Cardiac fibroblast (primary cell): Measurements from ENCODE around the gene TBC1D9B.
A peak's percentile ranks its signal among the peaks of the same experiment; 100 is the strongest.

Source experiments
- DNase-seq, 2 donors: peaks; one replicate each; pipeline versions ENCODE4 v3.0.0 to v3.0.0-alpha.2; 2010; ENCODE audit warnings: low read depth in 2 of 2
- H3K4me3 ChIP-seq, 2 donors: replicated peaks in 1 of 2; 1 replicate in 1 of 2; 2 replicates in 1 of 2; pipeline ENCODE4 v1.5.1; 2011; ENCODE audit warnings: low read depth in 2 of 2, low read length in 2 of 2, mild to moderate bottlenecking in 2 of 2, moderate library complexity in 1 of 2
- TF ChIP-seq, protein P1 (sequence below): IDR thresholded peaks from one replicate; pipeline ENCODE4 v1.5.1; 2011; ENCODE audit warnings: low read depth, mild to moderate bottlenecking, low read length, inconsistent platforms

Gene TBC1D9B

DNA sequence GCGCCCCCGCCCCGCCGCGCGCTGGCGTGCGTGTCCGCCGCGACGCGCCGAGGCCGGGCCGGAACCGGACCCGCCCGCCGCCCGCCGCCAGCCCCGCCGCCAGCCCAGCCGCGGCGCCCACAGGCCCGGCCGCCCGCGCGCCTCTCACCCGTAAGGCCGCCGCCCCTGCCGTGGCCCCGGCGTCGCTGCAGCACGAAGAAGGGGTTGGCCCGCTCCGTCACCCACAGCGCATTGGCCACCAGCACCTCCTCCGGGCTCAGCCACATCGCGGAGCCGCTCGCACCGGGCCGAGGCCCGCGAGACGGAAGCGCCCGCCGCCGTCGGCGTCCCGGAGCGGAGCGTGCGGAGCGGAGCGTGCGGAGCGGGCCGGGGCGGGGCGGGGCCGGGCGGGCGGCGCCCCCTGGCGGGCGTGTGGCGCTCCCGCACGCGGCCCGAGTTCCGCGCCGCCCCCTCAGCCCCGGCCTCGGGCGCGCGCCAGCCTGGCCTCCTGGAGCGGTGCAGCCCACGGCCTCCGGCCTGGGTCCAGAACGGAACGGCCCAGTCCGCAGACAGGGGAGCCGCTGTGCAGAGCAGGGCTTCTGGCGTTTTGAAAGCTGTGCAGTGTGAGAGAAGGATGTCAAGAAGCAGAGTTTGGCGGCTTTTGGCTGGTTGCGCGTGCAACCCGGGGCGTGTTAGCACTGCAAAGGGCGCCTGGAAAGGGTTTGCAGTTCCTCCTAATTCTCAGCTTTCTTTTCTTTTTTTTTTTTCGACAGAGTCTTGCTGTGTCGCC lies at the start of gene TBC1D9B:
TBC1D9B (minus strand) TSS at position 342 of the 769 bp plus-strand sequence; CDS start at position 266, 76 bp downstream.
- TF ChIP-seq, protein P1, sequence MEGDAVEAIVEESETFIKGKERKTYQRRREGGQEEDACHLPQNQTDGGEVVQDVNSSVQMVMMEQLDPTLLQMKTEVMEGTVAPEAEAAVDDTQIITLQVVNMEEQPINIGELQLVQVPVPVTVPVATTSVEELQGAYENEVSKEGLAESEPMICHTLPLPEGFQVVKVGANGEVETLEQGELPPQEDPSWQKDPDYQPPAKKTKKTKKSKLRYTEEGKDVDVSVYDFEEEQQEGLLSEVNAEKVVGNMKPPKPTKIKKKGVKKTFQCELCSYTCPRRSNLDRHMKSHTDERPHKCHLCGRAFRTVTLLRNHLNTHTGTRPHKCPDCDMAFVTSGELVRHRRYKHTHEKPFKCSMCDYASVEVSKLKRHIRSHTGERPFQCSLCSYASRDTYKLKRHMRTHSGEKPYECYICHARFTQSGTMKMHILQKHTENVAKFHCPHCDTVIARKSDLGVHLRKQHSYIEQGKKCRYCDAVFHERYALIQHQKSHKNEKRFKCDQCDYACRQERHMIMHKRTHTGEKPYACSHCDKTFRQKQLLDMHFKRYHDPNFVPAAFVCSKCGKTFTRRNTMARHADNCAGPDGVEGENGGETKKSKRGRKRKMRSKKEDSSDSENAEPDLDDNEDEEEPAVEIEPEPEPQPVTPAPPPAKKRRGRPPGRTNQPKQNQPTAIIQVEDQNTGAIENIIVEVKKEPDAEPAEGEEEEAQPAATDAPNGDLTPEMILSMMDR: peak; percentile 11
- H3K4me3 ChIP-seq: peak within 1 kb of the TSS; percentile 69 to 81
- DNase-seq: peak; percentile 62 to 76

GRCh38 chr5:179955630-179956029 lies 47.9 kb upstream of the TBC1D9B start:
- TF ChIP-seq, protein P1: no peak
- no peak overlapping the region for H3K4me3 ChIP-seq
- DNase-seq: no peak

DNA sequence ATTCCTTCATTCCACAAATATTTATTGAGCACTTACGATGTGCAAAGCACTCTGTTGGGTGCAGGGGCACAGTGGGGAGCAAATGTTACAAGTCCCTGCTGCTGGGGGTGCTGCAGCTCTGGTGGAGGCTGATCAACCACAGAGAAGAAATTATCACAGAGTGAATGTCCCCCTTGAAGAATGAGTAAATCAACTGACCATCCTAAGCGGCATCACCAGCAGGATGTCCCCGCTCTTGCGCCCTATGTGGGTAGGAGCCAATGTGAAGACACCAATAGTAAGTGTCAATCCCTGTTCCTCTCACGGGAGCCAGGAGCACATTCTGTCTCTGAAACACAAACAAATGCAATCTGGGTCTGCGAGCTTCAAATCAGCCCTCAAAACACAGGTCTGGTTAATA lies 47.4 kb upstream of the TBC1D9B start:
- no peak overlapping the region for H3K4me3 ChIP-seq

GRCh38 chr5:179954434-179954833 lies 46.7 kb upstream of the TBC1D9B start:
- TF ChIP-seq, protein P1: no peak
- peak; percentile 9 to 24 for DNase-seq
- no peak overlapping the region for H3K4me3 ChIP-seq

More for the DNA sequence above, 47.4 kb upstream of the TBC1D9B start:
- DNase-seq: no peak
- TF ChIP-seq, protein P1: no peak

DNA sequence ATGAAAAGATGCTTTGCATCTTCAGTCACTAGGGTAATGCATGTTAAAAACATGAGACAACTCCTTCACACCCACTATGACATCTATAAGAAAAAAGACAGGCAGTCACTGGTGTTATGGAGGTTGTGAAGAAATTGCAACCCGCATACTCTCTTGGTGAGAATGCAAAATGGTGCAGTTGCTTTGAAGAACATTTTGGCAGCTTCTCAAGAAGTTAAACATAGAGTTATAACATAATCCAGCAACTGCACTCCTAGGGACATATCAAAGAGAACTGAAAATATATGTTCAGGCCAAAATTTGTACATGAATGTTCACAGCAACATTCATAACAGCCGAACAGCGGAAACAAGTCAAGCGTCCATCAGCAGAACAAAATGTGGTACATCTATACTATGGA lies 46.3 kb upstream of the TBC1D9B start:
- no peak overlapping the region for H3K4me3 ChIP-seq
- no peak for DNase-seq
- TF ChIP-seq, protein P1: no peak

GRCh38 chr5:179936976-179937681 lies 29.4 kb upstream of the TBC1D9B start:
- TF ChIP-seq, protein P1: no peak
- H3K4me3 ChIP-seq: no peak overlapping the region
- DNase-seq: no peak
